GF-D8 (cell line): ENCODE data around the gene EIF4EBP2.

Experiments
- DNase-seq: peaks from one replicate; lab custom pipeline; 2025; lab: John Stamatoyannopoulos, UW

The EIF4EBP2 gene

DNA sequence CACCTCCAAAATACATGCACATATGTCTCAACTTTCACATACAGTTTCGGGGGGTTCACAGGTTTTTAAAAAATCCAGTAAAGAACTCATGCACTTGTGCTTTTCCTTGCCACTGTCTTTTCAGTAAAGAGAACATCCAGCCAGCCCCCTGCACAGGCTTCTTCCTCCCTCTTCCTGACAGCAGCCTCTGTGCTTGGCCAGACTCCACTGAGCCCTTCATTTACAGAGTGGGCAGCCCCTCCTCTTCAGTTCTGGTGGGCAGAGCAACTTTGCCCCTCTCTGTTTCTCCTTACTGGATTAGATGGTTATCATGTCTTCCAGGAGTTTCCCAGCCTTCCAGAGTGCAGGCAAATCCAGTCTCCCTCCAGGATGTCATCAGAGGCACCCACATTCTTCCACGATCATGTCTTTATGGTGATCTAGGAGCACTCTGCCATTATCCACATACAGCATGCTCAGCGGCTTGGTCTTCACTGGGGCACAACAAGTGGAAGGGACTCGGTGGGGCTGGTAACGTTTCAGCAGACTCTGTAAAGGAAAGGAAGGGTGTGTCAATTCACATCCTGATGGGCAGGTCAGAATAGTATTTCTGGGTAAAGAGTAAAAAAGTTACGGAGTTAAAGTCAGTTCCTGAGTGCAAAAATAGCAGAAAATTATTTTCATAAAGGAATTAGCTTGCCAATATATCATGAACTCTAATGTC is 28.8 kb downstream of the EIF4EBP2 start:
- no peak for DNase-seq

DNA sequence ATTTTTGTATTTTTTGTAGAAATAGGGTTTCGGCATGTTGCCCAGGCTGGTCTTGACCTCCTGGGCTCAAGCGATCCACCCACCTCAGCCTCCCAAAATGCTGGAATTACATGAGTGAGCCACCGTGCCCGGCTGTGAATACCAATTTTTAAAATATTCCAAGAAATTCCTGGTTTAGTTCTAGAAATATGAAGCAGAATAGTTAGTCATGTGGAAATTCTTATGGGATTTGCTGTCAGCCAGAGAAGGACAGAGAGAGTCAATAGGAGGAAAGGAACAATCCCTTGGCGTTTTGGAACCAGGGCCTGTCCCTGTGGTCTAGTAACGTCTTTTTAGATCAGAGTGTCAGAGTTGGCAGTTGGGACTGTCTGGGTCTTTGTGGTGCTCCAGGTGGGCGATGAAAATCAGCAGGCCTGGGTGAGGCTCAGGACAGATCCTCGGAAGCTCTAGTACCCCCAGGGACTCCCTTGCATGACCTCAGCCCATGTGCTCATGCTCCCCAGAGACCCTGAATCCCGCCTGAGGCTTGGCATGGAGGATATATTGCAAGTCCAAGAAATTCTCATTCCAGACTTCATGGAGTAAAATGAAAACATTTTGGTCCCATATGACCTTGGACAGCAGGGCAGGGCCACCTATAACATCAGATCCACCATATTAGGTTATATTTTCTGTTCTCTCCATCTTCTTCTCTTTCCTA is 29.8 kb downstream of the EIF4EBP2 start:
- DNase-seq: no peak

DNA sequence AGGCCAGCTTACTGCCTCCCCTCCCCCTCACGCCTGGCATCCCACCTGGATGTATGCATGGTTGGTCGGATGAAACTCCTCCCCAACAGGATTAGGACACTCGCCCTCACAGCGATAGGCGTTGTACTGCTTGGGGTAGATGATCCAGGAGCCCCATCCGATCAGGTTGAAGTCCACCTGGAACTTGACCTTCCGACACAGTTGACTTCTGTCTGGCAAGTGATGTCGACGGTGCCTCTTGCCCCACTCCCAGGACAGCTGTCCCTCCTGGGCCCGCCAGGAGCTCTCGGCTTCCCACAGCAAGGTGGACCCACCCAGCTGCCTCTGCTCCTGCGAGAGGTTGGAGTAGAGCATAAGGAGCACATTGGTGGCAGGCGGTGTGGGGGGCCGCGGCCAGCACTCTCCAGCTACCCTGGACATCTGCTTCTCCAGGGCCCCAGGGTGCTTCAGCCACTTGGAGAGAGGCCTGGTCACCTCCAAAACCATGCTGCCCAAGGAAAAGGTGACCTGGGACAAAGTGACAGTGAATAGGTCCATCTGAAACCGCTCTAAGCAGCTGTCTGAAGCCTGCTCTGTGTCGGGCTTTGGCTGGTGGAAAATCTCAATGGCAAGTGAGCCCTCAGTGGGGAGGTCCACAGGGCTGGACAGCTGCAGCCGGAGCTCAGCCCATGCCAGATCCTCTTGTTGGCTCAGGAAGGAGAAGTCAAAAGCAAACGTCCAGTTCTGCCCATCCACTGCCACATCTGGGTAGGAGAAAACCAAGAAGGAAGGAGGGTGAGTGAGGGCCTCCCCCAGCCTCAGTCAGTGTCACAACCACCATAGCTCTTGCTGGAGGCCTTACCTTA is 31.5 kb downstream of the EIF4EBP2 start:
- DNase-seq: no peak

DNA sequence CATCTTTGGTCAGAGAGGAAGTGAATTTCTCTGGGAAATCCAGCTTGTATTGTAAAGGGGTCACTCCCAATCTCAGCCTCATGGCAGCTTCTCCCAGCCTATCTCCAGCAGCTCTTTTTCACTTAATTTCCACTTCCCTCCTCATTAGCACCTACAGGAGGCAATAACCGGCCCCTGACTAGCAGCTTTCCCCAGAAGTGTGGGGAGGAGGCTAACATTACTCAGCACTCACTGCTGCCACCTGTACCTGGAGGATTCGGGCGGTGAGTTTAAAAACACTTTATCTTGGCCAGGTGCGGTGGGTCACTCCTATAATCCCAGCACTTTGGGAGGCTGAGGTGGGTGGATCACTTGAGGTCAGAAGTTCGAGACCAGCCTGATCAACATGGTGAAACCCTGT is 33.8 kb downstream of the EIF4EBP2 start:
- DNase-seq: no peak

DNA sequence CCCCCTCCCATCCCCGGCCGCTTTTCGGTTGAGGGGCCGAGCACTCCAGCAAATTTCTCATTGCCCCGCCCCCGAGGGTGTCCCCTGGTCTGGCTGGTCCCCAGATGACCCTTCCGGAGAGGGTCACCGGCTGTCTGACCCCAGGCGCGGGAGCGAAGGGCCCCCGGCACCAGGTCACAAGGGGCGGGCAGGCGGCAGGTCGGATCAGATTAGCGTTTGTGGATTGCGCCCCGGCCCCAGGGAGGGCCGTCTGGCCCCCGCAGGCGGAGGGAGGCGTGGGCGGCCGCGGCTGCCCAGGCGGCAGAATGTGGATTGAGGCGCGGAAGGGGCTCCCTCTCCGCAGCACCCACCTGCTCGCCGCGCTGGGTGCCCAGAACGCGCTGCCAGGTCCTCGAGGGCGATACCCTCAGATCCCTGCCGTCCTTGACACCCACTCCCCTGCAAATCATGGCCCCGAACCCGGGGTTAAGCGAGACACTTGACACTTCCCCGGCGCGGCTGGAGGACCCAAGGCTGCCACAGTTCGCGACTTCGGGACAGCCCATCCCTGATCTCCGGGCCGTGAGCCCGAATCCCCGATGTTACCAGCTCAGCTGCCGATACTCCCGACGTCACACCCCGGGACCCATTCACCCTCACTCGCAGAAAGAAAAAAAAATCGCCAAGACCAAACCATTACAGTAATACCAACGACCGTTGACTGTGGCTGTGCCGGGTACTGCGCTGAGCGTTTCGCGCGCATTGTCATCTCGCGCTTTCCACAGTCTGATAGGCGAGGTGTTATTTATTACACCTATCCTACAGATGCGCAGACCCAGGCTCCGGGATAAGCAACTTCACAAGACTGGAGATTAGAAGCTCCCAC is 36.6 kb downstream of the EIF4EBP2 start:
- no peak for DNase-seq

DNA sequence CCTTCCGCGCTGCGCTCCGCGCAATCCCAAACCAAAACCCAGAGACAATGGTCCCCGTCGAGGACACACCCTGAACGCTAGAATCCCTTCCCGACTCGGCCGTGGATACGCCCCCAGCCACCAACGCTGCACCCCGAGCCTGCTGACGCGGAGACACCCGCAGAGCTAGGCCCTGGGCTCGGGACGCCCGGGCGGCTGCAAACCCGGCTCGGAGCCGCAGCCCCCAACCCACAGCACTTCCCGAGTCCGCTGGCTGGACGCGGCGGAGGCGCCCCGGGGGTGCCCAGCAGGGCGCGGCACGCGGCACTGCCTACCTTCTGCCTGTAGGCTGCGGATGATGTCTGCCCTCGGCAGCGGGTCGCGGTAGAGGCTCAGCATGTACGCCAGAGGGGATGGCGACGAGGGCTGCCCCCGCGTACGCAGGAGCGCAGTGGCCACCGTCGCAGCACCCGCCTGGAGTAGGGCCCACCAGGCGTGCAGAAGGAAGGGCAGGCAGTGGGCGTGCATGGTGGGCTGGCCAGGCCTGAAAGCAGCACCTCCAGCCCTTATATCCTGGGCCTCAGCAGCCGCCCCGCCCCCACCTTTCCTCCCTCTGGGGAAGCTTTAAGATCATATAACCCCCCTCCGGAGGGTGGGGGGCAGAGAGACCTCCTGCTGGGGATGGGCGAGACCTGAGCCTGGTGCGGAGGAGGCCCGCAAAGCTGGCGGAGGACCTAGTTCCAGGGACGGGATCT is 37.4 kb downstream of the EIF4EBP2 start, which contains the start of gene NODAL:
Gene NODAL (minus strand): TSS at position 521 of the 734 bp plus-strand sequence. CDS start 14 bp downstream, at position 507.
- no peak for DNase-seq

DNA sequence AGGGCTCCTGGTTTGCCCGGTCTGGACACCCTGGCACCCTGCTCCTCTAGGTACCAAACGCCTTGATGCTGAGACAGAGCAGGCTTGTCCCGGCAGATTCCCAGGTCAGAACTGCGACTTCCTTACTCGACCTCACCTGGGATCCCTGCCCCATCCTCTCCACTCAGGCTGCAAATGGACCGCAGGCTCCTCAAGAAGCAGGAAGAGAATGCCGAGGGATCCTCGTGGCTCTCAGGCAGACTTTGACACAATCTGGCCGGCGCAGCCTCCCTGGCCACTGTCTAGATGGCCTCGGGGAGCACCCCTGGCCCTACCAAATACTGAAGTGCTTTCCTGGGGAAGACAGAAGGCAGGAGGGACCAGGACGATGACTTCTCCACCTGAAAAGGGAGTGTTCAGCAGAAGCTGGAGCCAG is 38.0 kb downstream of the EIF4EBP2 start:
- no peak for DNase-seq

DNA sequence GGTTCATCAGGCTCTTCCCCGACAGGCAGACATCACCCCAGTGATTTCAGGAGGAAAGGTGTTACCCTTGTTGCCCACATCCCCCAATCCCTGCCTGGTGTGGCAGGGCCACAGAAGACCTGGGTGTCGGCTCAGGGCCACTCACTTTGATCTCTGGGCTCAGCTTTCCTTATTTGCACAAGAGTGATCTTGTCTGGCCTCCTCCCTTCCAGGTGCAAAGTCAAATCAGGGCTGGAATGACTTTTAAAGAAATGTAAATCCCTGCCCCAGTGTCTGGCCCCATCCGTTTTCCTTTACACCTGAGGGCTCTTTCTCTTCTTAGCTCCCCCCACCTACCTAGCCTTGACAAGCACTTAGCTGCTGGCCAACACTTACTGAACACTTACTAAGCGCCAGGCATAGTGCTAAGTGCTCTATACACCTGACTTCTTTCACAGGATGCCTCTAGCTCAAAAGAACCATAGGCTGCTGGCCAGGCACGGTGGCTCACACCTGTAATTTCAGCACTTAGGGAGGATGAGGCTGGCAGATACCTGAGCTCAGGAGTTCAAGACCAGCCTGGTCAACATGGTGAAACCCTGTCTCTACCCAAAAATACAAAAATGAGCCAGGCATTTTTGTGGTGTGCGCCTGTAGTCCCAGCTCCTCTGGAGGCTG is 38.5 kb downstream of the EIF4EBP2 start:
- DNase-seq: no peak

DNA sequence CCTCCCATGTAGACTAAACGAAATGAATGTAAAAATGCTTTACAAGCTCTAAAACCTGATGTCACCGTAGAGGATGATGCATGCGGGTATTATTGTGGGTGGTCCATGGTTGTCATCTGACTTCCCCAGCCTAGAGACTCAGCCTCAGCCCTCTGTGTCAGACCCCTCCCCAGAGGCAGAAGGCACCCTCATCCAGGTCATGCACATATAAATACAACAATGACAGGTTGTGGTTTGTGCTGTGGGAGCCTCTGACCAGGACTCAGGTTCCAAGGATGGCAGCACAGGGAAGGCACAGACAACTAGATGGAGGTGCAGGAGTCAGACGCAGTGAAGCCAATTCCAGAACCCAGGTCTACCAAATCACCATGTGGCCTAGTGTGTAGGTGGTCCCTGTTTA is 40.8 kb downstream of the EIF4EBP2 start:
- DNase-seq: no peak

DNA sequence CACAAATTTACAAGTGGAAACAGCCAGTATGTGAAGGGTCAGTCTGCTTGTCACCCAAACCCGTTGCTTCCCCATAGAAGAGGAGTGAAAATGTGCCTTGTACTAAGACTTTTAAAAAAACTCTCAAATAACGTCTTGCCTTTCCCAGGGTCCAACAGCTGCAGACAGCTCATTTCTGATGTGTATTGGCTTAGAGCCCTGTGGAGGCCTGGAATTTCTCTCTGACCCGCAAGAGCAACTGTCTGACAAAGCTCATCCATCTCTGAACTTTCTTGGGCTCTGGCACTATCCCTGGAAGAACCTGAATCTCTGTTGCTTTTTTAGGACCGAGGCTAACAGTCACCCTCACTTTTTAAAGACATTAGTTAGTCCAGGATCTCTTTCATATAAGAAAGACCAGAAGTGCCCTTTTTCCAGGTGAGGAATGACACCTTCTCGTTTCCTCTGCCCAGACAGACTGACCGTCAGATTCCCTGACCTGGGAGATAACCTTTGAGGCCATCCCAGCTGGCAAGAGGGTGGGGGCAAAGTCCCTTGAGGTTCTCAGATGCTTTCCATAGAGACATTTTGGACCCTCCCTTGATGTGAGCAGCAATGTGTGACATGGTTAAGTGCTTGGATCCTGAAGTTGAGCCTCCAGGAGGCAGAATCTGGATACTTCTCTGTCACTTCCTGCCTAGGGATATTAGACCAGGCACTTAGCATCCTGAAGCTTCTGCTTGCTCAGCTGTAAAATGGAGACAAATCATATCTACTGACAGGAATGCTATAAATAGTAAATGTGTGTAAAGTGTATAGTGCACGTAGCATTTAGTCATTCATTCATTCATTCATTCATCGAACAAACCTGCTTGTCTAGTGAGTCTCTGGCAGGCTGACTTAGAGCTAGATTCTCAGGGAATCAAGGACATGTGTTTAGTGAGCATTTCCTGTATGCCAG is 42.0 kb downstream of the EIF4EBP2 start:
- no peak for DNase-seq

DNA sequence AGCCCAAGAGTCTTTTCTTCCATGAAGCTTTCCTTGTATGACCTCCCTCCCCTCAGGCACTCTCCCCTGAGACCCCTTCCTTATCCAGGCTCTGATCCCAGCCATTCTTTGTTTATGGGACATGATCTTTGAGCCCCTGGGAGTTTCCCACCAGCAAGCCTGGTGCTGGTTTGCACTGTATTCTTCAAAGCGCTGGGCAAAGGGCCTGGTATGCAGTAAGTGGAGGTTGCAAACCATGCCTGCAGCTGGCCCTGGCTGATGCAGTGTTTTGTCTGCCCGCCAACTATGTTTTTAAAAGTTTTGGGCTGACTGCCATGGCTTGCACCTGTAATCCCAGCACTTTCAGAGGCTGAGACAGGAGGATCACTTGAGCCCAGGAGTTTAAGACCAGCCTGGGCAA is 44.3 kb downstream of the EIF4EBP2 start:
- DNase-seq: no peak

DNA sequence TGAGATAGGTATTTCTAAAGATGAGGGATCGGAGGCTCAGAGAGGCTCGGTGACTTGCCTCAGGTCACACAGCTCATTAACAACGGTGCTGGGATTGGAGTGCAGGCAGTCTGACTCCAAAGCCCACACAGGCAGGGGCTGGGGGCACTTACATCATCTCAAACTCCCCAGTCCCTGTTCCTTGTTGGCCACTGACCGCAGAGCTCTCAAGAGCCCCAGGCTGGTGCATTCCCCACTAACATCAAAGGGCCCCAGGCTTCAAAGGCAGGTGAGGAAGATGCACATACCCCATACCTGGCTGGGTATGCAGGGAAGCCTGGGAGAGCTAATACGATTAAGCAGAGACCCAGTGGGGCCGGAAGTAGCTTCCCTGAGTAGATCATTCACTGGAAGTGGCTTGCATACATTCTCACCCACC is 51.3 kb downstream of the EIF4EBP2 start:
- no peak for DNase-seq

DNA sequence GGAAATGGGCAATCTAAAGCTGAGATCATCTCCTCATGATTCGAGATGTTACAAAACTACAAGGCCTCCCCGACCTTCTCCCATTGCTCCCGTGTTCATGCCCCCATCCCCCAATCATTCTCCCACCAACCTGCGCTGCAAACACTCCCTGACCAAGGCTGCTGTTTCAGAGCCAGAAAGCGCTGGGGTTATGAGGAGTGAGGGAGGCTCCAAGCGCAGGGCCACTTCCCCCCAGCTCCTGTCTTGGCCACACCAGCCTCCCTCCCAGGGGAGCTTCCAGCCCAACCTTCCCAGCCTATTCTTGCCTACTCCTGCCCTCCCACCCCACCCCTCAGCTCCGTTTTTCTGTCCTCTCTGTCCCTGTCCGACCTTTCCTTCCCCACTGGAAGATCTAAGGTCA is 52.2 kb downstream of the EIF4EBP2 start:
- DNase-seq: no peak

DNA sequence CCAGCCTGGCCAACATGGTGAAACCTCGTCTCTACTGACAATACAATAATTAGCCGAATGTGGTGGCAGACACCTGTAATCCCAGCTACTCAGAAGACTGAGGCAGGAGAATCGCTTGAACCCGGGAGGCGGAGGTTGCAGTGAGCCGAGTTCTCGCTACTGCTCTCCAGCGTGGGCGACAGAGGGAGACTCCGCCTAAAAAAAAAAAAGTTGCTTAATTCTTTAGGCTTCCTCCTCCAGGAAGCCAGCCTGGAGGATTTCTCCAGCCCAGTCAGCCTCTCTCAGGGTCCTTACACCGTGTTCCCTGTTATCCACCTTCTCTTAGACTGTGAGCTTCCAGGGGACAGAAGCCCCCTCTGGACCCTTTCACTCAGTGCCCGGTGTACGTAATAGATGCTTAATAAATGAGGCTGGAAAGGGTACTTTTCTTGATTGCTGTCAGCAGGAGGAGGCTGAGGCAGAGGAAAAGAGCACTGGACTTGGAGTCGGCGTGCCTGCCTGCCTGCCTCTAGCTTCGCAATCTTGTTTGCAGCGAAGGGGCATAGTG is 53.9 kb downstream of the EIF4EBP2 start:
- no peak for DNase-seq

DNA sequence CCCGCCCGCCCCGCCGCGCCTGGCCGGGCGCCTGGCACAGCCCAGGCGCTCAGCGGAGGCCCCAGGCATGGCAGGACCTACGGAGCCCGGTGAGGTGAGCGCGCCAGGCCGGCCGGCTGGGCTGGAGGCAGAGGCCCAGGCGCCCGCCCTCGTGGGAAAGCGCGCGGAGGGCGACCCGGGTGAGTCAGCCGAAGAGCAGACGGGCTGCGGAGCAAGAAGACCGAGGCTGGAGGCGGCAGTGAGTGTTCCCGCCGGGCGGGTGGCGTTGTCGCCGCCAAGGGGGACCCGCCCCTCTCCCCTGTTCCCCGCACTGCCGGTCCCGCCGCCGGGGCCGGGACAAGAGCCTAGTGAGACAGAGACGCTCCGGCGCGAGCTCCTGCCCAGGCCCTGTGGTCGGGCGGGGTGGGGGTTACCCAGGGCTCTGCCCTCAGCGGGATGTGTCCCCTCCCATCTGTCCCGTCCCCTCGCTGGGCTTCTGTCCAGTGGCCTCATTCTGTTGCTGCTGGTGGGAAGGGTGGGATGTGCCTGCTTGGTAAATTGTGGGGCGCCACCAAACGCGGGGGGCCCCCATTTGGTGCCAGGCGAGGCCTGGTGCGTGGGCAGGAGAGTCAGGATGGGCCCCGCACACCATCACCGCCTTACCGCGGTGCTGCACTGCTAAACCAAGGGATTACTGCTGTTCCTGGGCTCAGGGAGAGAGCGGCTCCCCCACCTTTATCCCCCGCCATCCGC is 54.5 kb downstream of the EIF4EBP2 start:
- DNase-seq: no peak

DNA sequence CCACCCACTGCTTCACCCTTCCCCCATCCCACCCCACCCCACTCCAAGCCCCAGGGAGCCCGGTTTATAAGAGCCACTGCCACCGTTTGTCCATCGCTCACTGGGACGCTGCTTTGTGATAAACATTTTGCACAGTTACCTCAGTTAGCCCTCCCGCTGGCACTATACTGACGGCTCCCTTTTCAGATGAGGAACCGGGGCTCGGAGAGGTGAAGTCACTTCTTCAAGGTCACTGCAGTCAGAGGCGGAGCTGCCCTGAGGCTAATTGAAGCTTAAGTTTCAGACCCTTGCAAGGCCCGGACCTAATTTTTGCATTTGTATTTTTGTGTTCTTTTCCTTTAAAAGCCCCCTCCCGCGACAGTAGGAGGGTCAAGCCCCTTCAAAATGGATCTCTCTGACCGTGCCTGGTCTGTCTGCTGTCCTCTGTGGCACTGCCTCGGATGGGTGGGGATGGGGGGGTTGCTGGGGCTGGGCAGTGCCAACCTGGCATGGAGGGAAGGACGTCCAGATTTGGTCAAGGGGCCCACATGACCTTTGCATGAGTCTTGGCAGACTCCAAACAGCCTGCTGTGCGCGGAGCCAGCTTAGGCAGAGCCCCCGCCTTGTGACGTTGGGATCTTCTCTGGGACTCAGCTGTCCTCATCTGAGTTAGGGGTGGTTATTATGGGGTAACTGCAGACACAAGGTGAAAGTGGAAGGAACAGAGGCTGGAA is 55.3 kb downstream of the EIF4EBP2 start:
- DNase-seq: no peak

DNA sequence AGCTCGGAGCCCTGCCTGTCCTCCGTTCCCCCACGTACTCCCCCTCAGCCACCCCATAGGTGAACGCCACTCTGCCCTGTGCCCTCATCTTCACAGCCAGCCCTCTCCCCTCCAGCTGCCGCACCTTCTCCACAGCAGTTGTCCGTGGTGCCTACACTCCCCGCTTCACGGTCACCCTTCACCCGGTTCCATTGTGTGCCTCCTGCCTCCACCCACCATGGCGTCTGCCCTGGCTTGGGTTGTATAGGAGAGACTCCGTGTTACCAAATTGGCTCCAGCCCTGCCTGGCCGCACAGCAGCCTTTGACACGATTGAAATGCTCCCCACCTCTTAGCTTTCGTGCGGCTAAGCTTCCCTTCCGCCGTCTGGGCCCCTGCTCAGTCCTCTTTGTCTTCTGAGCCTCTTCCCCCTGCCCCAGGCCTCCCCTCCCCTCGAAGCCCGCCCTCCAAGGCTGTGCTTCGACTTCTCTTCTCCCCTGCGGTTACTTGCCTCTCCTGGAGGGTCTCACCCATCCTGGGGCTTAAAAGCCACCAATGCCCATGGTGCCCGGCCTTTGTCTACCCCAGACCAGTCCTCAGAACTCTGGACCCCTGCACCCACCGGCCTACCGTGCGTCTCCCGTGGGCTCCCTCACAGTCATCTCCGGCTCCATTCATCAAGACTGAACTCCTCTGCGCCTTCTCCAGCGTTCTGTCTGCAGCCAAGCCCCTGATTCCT is 56.0 kb downstream of the EIF4EBP2 start:
- no peak for DNase-seq
